GM19239 (cell line): ENCODE data around the gene GATA5.

Experiments used
- DNase-seq: peaks from one replicate; pipeline ENCODE4 v3.0.0; 2011; ENCODE audit warnings: low spot score; ENCODE audit not compliant: insufficient read length
- FAIRE-seq: peaks from 2 replicates; lab custom pipeline; 2011; peaks lifted over from hg19 to GRCh38; lab: Jason Lieb, UNC

Gene GATA5, protein sequence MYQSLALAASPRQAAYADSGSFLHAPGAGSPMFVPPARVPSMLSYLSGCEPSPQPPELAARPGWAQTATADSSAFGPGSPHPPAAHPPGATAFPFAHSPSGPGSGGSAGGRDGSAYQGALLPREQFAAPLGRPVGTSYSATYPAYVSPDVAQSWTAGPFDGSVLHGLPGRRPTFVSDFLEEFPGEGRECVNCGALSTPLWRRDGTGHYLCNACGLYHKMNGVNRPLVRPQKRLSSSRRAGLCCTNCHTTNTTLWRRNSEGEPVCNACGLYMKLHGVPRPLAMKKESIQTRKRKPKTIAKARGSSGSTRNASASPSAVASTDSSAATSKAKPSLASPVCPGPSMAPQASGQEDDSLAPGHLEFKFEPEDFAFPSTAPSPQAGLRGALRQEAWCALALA

DNA sequence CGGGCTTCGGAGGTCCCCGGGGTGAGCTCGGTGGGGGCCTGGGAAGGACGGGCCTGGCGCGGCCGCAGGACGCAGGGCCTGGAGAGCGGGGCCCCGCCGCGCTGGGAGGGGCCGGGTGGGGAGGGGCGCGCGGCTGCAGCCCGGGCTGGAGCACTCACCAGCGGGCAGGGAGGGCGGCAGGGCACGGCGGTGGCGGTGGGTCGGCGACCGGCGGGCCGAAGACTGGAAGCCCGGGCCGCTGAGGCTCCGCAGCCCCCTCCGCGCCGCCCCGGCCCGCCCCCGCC lies at the start of gene GATA5:
TSS of gene GATA5 (minus strand) at position 224 of the 284 bp plus-strand sequence. CDS start 474 bp downstream, outside the sequence.
- DNase-seq (no peak), FAIRE-seq (no peak)

DNA sequence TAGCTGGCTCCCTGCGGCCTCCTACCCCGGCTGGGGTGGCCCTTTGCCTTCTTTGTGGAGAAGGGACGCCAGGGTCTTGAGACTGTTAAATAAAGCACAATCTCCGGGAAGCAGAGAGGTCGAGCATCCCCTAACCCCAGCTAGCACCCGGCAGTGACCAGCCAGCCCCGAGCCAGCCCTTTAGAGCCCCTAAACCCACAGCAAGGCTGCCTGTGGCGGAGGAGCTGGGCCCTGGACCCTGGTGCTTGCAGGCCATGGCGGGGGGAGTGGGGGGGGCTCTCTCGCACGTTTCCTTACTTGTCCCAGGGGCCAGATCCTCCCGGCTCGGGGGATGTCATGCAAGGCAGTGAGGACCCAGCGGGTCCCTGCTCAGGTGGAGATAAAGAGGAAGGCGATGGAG lies 49.2 kb upstream of the GATA5 start:
- no peak for FAIRE-seq

DNA sequence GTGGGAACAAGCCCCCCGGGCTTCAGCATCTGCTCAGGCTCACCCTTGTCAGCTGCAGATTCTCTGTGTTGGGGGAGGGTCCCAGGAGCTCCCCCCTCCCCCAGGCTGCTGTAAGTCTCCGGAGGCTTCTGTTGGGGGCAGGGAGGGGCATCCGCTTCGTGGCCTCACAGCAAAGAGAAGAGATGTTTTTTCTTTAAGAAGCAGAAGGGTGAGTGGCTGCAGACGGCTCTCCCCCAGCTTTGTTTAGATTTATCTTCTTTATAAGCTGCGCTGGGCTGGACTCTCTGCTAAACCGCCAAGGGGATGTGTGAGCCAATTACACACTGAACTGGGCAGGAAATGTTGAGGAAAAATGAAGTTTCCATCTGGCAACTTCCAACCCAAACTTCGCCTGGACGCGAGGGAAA lies 48.7 kb upstream of the GATA5 start:
- DNase-seq (no peak), FAIRE-seq (no peak)

More for the DNA sequence above, 49.2 kb upstream of the GATA5 start:
- DNase-seq: no peak

DNA sequence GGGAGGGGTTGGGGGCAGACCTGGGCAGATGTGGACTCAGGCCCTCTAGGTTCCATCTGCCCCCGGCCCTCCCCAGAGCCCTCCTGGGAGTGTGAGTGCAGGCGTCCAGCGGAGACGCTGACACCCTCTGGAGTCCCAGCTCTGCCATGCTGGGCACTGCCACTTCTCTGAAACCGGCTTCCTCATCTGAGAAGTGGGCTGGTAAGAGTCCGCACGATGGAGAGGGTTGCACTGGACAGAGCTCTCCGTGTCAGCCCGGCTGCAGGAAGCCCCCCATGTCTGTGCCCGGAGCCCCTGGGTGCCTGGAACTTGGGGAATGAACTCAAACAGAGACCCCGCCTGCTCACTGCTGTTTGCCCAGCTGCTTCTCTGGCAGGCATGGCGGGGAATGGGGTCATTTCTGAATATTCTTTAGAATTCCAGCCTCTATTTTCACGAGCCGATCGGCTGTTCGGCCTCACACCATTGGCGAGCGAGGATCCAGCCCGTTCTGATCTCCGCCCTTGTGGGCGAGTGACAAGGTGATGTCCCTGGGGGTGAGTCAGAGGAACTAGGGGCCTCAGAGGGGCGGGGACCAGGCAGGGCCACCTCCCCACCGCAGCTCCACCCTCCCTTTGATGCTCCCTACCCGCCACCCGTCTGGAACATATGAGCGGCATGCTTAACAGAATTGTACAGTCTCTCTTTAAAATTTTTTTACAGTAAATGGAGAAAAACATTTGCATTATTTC lies 47.8 kb upstream of the GATA5 start:
- DNase-seq: no peak
- no peak for FAIRE-seq

DNA sequence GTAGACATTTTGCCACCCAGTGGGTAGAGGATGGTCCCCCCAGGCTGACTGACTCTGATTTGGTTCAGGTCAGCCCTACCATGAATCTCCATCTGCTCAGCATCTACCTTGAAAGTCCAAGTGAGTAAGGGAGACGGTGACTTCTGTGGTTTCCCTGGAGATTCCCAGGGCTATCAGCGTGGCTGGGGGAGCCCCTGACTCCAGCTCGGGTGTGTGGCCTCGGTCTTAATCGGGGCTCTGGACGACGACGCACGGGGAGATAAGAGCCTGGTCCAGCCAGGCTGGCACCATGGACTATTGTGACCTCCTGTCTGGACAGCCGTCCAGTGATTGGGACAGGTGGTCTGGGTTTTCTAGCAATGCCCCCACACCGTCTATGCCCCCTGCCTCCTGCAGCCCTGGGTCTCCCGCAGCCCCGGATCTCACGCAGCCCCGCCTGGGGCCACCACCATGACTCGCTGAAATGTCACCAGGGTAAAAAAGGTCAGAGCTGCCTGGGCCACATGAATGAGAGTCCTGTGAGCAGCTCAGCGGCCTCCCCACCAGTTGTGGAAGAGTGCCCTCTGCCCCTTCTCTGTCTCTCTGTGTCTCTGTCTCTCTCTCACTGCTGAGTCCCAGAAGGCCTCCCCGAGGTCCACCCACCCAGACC lies 47.1 kb upstream of the GATA5 start:
- DNase-seq (no peak), FAIRE-seq (no peak)

DNA sequence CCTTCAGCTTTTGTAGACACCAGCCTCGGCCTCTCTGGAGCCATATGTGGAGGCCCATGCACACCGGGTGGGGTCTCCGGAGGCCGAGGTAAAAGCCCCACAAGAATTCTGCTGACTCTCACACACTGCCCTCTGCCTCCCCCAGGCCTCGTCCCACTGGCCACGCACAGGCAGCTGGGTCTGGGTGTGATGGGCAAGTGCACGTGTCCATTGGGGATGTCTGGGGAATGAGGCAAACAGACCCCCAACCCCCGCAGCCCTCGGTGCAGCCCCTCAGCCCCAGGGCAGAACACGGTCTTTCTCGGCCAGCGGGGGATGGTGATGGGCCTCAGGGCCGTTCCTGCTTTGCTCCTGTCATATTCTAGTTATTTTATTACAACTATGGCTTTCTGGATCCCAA lies 44.0 kb upstream of the GATA5 start:
- no peak for FAIRE-seq

DNA sequence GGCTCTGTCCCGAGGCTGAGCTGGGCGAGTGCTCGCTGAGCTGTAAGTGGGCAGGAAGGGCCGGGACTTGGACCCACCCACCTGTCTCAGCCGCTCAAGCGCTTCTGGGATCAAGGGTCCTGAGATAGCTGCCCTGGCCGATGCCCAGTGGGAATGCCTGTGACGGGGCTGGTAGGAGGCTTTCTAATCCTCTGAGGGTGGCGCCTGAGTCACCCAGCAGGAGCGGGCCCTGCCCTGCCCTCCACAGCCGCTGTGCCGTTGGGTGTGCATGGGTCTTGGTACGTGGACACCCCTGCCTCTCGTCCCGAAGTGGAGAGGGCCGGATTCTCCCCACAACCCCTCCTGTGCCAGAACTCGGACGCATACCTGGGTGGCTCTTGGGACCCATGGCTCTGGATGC lies 43.1 kb upstream of the GATA5 start:
- FAIRE-seq (no peak), DNase-seq (no peak)

More for the DNA sequence above, 44.0 kb upstream of the GATA5 start:
- no peak for DNase-seq

DNA sequence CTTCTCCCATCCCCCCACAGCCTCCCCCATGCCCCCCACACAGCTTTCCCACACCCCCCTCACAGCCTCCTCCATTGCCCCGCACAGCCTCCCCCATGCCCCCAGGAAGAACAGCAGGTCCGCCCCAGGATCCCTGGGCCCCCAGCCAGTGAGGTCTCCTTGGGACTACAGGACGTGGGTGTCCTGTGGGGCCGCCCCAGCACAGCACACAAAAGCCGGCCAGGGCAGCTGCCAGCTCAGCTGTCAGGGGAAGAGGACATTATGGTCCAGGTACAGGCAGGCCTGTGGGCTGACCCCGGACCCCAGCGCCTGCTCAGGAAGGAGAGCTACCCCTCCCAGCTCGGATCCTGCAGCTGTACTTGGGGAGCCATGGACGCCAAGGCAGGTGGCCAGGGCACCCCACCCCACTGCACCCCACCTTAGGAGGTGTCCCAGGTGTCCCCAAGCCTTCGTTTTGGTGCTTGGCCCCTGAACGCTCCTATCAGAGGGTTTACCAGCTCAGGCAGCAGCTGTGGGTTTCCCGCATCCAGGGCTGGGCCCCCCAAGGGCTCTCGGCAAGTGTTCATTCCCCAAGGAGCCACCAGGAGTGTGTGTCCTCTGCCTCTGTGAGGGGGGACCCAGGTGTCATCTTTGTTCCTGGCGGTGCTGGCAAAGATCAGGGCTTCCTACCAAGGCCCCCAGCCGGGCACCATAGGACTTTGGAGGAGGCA lies 42.3 kb upstream of the GATA5 start:
- no peak for FAIRE-seq
- DNase-seq: no peak

DNA sequence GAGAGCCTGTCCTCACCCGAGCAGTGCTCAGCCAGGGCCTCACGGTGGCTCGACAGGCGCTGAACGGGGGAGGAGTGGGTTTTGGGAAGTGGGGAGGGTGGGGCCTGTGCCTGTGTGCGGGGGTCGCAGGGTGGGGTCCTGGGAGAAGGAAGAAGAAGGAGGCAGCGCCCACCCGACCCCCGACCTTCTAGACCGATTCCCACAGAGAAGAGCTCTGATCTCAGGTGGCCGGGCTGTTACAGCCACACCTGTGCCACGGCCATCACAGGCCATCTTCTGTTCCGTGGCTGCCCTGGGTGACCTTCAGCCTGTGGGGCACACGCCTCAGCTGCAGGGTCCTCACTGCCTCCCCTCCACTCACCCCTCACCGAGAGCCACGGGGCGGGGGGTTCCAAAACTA lies 41.4 kb upstream of the GATA5 start:
- no peak for DNase-seq
- FAIRE-seq: no peak

DNA sequence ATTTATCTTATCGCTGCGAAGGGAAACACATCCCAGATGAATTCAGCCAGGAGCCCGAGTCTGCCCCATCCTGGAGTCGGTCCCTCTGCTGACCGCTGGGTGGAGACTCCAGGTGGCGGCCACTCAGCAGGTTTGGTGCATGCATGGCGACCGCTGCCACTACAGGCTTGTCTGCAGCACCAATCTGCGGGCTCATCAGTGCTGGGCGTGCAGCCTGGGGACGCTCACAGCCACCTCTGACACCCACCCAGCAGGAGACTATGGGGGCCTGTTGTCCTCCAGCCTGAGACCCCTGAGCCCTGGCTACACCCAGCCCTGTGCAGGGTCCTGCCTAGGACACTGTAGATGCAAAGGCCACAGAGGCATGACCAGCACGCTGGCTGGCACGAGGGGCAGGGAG lies 40.5 kb upstream of the GATA5 start:
- DNase-seq: no peak
- no peak for FAIRE-seq

DNA sequence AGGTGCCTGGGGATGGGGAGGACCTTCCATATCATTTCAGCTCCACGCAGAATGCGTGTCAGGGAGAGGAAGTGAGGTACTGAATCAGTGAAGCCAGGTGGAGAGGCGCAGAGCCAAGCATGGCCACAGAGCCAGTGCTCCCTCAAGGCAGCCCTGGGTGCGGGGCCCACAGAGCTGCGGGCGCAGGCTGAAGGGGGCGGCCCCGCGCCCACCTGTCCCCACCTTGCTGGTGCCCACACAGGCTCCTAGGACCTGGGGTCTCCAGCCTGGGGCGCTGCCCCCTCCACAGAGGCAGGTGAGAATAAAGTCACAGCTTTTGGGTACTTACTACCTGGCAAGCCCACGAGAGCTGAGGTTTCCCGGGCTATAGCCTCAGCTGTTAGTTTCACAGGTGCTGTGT lies 40.0 kb upstream of the GATA5 start:
- DNase-seq (no peak), FAIRE-seq (no peak)

DNA sequence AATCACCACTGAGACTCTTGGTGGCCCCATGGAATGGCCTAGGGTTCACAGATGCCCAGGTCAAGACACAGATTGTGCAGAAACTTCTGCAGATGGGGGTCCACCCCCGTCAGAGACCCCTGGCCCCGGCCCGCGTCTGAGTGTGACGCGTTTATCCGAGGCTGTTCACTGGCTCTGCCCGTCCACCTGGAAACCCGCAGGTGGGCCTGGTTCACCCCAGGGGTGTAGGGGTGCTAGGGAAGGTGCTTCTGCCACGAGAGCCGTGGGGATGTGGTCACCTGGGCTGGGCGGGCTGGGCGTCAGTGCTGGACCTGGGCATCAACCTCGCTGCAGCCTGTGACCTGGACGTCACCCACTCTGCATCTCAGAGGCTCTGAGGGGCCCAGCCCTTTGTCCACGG lies 39.5 kb upstream of the GATA5 start:
- FAIRE-seq (no peak), DNase-seq (no peak)

DNA sequence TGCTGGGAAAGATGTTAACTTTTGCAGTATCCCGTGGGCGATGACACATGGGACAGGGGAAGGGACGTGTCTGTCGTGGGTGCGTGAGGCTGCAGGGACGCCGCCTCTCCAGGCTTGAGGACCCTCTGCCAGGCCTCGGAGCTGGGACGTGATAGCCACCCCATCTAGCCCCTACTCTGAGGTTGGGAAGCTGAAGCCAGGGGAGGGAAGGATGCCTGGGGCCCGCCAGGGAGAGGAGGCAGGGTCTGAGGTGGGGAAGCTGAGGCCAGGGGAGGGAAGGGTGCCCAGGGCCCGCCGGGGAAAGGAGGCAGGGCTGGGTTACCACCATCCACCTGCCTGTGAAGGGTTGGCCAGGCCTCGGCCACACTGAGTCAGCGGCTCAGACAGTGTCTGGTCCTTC lies 38.2 kb upstream of the GATA5 start:
- FAIRE-seq (no peak), DNase-seq (no peak)

DNA sequence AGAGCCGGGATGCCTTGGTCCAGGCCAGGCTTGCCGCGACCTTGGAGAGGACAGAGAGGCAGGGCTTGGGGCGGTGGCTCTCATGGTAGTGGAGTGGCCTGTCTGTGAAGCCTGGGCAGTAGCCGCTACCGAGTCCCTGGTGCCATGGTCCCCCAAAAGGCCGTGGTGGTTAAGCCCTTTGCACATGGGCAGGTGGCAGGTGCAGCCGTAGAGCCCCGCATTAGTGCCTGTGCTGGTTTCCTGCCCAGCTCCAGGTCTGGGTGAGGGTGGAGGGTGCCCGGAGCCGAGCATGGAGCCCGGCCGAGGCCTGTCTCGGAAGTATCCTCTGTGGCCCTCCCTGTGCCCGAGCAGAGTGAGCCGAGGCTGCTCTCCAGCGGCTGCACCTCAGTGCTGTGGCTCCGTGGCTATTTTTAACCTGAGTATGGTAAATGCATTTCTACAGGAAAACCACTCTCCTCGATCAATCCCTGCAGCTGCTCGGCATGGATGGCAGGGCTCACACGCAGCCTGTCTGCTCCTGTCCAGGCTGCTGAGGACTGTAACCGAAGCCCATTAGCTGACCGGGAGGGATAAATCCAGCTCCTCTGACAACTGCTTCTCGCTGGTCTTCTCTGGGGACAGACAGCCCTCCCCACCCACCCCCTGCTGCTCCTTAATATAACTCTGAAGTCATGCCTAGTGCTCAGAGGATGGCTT lies 36.3 kb upstream of the GATA5 start:
- FAIRE-seq (no peak), DNase-seq (no peak)

DNA sequence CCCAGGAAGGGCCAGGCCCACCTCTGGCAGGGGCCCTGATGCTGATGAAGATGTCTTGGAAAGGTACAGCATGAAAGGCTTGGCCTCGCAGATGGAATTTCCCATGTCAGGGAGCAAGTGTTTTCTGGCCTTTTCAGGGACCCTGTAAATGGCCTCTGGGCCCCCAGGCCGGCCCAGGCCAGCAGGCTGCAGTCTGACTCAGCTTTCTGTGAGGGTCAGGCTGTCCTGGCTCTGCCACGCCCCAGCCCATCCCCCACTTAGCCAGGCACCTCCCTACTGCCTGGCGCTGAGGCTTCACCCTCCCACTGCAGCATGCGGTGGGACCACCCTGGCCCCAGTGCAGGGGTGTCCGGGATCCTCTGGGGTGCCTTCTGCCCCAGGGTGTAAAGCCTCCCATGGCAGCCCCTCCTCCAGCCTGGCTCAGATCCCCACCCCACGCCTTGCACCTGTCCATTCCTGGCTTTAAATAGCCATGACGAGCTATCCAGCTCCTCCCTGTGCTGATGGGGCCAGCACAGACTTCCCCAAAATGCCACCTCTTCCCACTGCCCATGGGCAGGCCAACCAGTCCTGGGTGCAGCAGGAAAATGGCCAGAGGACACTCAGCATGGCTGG lies 35.6 kb upstream of the GATA5 start:
- DNase-seq: no peak
- no peak for FAIRE-seq

DNA sequence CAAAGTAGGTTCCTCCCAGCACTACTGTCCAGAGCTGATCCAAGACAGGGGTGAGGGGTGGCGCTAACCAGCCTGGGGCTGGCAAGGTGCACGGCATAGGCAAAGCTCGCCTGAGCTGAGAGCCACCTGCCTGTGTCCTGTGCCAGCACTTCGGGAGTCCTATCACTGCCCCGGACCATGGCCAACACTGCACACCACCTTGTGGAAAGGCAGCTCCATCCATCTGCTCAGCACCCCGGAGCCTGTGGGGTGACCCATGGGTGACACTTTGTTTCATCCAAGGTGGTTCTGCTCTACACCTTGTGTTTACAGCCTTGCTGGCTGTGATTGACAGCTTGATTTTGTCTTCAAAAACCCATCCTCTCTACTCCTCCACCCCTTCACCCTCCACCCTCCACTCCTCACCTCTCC lies 32.9 kb upstream of the GATA5 start:
- FAIRE-seq (no peak), DNase-seq (no peak)

DNA sequence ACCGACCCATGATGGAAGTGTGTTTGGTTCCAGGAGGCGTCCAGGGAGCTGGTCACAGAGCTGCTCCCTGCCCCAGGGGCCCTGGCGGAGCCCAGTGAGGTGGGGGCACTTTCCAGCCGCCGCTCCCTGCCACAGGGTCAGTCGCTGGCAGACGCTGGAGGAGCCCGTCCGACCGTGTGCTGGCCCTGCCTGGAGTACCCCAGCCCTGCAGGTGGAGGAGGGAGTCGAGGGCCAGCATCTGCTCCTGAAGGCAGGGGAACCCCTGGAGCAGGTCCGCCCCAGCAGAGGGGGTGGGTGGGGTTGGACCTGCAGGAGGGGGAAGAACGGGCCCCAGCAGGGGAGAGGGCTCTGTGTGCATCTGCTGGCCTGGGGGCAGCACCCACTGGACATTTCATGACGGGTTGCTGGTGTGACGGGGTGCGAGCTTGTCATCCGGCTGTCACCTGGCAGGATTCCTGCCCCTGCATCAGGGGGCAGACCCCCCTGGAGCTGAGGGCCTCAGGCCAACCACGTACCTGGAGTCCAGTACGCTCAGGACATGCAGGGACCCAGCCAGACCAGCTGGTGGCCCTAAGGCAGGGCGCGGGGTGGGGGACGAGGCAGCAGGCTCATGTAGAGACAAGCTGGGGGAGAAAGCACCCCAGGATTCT lies 32.3 kb upstream of the GATA5 start:
- no peak for FAIRE-seq

DNA sequence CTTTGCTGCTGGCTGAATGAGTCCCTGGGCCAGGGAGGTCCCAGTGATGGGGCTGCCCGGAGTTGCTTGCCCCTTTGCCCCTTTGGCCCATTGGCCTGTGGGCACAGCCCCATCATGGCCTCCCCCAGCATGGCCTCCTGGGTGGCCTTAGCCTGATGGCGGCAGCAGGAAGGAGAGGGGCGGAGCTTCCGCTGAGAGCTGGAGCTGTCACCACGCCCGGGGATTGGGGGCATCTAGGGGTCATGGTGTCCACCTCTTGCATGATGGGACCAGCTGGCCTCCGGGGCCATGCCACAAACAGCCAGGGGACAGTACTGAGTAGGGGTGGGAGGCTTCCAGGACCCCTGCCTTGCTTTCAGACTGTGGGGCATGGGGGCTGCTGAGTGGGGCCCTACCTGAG lies 31.5 kb upstream of the GATA5 start:
- no peak for DNase-seq
- FAIRE-seq: no peak

More for the DNA sequence above, 32.3 kb upstream of the GATA5 start:
- DNase-seq: no peak

DNA sequence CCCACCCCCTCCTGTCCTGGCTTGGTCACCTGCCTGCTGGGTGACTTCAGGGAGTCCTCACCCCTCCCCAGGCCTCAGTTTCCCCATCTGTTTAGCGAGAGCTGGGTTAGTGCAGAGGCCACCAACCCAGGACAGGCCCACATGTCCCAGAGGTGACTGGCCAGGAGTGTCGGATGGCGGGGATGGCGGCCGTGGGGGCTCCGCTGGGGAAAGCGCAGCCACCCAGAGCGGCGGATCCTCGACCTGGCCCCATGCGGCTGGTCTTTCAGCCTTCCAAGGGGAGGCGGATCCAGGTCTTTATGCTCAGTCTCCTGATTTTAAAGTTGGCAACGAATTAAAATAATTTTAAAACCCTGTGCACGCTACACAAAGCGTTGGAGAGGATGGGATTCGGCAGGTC lies 31.0 kb upstream of the GATA5 start:
- no peak for FAIRE-seq

More for the DNA sequence above, 31.0 kb upstream of the GATA5 start:
- DNase-seq: no peak
